ENCODE results near the gene PPP4R4. TPM values are rescaled to one million over a fixed set of nuclear protein-coding genes. Genes with fewer than 3 reads are reported as not detected.
"Not testable (repeated sequence)": the region's sequence is repeated elsewhere in the genome, so short reads cannot be mapped to it uniquely, and the experiment has no call there.

Gene PPP4R4
- total RNA-seq, 1 experiment from 2014 or later = 3.9 TPM

DNA sequence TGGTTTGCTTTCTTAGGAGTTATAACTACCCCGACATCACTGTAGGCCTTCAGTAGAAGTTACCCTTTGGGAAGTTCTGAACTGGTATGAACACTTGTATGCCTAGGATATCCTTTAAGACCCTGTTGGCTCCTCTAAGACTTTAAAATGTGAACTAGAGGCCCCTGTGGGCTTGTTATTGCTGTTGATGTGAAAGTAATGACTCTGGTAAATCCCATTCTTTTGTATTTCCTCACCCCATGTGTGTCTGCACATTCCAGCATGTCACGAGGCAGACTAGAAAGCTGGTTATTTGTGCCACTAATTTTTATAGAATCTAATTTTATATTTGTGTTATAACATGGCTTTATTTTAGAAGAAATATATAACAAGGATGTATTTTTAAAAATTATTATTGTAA lies 70.1 kb downstream of the PPP4R4 start:
- Mint-ChIP-seq H3K4me1 (no peaks in the 10 kb centered on the region), H3K27me3 (ENCODE audit: low read depth) (no peaks in the 10 kb centered on the region), H3K9me3 (no peaks in the 10 kb centered on the region), H3K4me3 (no peak overlapping the region), H3K36me3 (ENCODE audit: insufficient read depth in 1 of 3, low read depth in 3 of 3) (peaks cover 0 to 13% (median 6%) of the 10 kb centered on the region in 3 experiments; a peak in 4 of 7 replicates), H3K27ac (no peak overlapping the region)
- H4K20me1 ChIP-seq (ENCODE audit: control insufficient read depth, insufficient read depth, insufficient read length) = no peaks in the 10 kb centered on the region
- no peak overlapping the region for H3K18ac ChIP-seq (ENCODE audit: insufficient read length, low read depth, low read length)
- no peak overlapping the region for H3K27ac ChIP-seq (ENCODE audit: insufficient read length, low read depth, low read length)
- no peak overlapping the region for H3K56ac ChIP-seq (ENCODE audit: insufficient read length, low read depth, low read length)
- DNase-seq = no peak
- no peak overlapping the region for H2AK5ac ChIP-seq (ENCODE audit: insufficient read length, low read length)
- no peak overlapping the region for H3K4ac ChIP-seq (ENCODE audit: low read depth, low read length)
- no peak overlapping the region for H2BK120ac ChIP-seq (ENCODE audit: low read depth, low read length, poor library complexity, severe bottlenecking)
- no peak overlapping the region for H3K23ac ChIP-seq (ENCODE audit: insufficient read length, low read depth, low read length)
- H2BK20ac ChIP-seq (ENCODE audit: low read depth, low read length, poor library complexity, severe bottlenecking) = no peak overlapping the region
- no peak overlapping the region for H3K9ac ChIP-seq (ENCODE audit: extremely low read depth, insufficient read length, low read length)
- no peaks in the 10 kb centered on the region for H3K4me1 ChIP-seq (ENCODE audit: insufficient read depth, low read length)
- no peak overlapping the region for H4K5ac ChIP-seq (ENCODE audit: insufficient read length, low read depth, low read length)
- no peaks in the 10 kb centered on the region for H3K79me1 ChIP-seq (ENCODE audit: insufficient read depth, low read depth, low read length, poor library complexity, severe bottlenecking)
- H2BK15ac ChIP-seq (ENCODE audit: low read depth, low read length) = no peak overlapping the region
- no CpG with 5 or more reads among the region's 2 CpGs for WGBS (ENCODE audit: extremely low coverage, insufficient read length, low lambda C conversion rate)
- no peak overlapping the region for H4K91ac ChIP-seq (ENCODE audit: insufficient read length, low read depth, low read length)
- H3K4me2 ChIP-seq (ENCODE audit: insufficient read depth, insufficient read length, low read length) = no peak overlapping the region
- no peak overlapping the region for H4K8ac ChIP-seq (replicated peaks; ENCODE audit: insufficient read length, low read depth, low read length)
- no peak overlapping the region for H2AFZ ChIP-seq (ENCODE audit: low read length)
- H3K9me3 ChIP-seq (ENCODE audit: control insufficient read depth, low read depth, low read length) = no peaks in the 10 kb centered on the region
- no peak overlapping the region for H2BK5ac ChIP-seq (ENCODE audit: insufficient read length, low read length)
- H3T11ph ChIP-seq (ENCODE audit: low read length) = no peak overlapping the region
- no peak overlapping the region for H3K14ac ChIP-seq (ENCODE audit: insufficient read depth, low read length)
- H3K79me2 ChIP-seq (ENCODE audit: insufficient read depth, low read length) = no peaks in the 10 kb centered on the region
- no peak for TF ChIP-seq CTCF (conservative IDR thresholded peaks at IDR 0.05)
- no peaks in the 10 kb centered on the region for H3K27me3 ChIP-seq (ENCODE audit: insufficient read depth, low read length)
- H2BK12ac ChIP-seq (ENCODE audit: insufficient read length, low read depth, low read length) = no peak overlapping the region
- no peaks in the 10 kb centered on the region for H3K23me2 ChIP-seq (ENCODE audit: insufficient read length, low read depth, low read length, poor library complexity, severe bottlenecking)

DNA sequence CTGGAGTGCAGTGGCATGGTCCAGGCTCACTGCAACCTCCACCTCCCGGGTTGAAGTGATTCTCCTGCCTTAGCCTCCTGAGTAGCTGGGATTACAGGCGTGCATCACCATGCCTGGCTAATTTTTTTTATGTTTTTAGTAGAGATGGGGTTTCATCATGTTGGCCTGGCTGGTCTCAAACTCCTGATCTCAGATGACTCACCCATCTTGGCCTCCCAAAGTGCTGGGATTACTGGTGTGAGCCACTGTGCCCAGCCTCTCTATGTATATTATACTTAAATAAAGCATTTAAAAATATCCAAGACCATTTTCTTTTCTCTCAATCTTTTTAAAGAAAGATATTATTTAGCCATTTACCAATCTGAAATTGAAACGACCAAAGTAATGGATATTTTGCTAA lies 90.1 kb downstream of the PPP4R4 start:
- no CpG with 5 or more reads among the region's 3 CpGs for WGBS (ENCODE audit: extremely low coverage, insufficient read length, low lambda C conversion rate)
- H3K14ac ChIP-seq (ENCODE audit: insufficient read depth, low read length); H3K4me1 ChIP-seq (ENCODE audit: insufficient read depth, low read length); H3K27me3 ChIP-seq (ENCODE audit: insufficient read depth, low read length); H3K4me2 ChIP-seq (ENCODE audit: insufficient read depth, insufficient read length, low read length); H4K91ac ChIP-seq (ENCODE audit: insufficient read length, low read depth, low read length); H3K9ac ChIP-seq (ENCODE audit: extremely low read depth, insufficient read length, low read length); H3K23ac ChIP-seq (ENCODE audit: insufficient read length, low read depth, low read length); H4K20me1 ChIP-seq (ENCODE audit: control insufficient read depth, insufficient read depth, insufficient read length); DNase-seq; H3K79me2 ChIP-seq (ENCODE audit: insufficient read depth, low read length); H3K18ac ChIP-seq (ENCODE audit: insufficient read length, low read depth, low read length); H2AK5ac ChIP-seq (ENCODE audit: insufficient read length, low read length); H2BK20ac ChIP-seq (ENCODE audit: low read depth, low read length, poor library complexity, severe bottlenecking); H2BK15ac ChIP-seq (ENCODE audit: low read depth, low read length); H3K23me2 ChIP-seq (ENCODE audit: insufficient read length, low read depth, low read length, poor library complexity, severe bottlenecking); H4K5ac ChIP-seq (ENCODE audit: insufficient read length, low read depth, low read length); H4K8ac ChIP-seq (replicated peaks; ENCODE audit: insufficient read length, low read depth, low read length); H3K4me1 Mint-ChIP-seq; H3K27ac ChIP-seq (ENCODE audit: insufficient read length, low read depth, low read length); H3T11ph ChIP-seq (ENCODE audit: low read length); H3K56ac ChIP-seq (ENCODE audit: insufficient read length, low read depth, low read length); H3K4ac ChIP-seq (ENCODE audit: low read depth, low read length); H3K27me3 Mint-ChIP-seq (ENCODE audit: low read depth); H3K27ac Mint-ChIP-seq; H3K9me3 ChIP-seq (ENCODE audit: control insufficient read depth, low read depth, low read length); H2BK12ac ChIP-seq (ENCODE audit: insufficient read length, low read depth, low read length); H2BK120ac ChIP-seq (ENCODE audit: low read depth, low read length, poor library complexity, severe bottlenecking); H2AFZ ChIP-seq (ENCODE audit: low read length); H3K79me1 ChIP-seq (ENCODE audit: insufficient read depth, low read depth, low read length, poor library complexity, severe bottlenecking); H2BK5ac ChIP-seq (ENCODE audit: insufficient read length, low read length); H3K4me3 Mint-ChIP-seq: not testable (repeated sequence)
- peaks cover 15 to 20% of the 10 kb centered on the region in 2 experiments for H3K9me3 Mint-ChIP-seq
- peaks cover 27 to 50% (median 35%) of the 10 kb centered on the region in 3 experiments for H3K36me3 Mint-ChIP-seq (ENCODE audit: insufficient read depth in 1 of 3, low read depth in 3 of 3)
